ENCODE data around the gene PEX12.
"Not testable (repeated sequence)": the region's sequence is repeated elsewhere in the genome, so short reads cannot be mapped to it uniquely, and the experiment has no call there.

The PEX12 gene

DNA sequence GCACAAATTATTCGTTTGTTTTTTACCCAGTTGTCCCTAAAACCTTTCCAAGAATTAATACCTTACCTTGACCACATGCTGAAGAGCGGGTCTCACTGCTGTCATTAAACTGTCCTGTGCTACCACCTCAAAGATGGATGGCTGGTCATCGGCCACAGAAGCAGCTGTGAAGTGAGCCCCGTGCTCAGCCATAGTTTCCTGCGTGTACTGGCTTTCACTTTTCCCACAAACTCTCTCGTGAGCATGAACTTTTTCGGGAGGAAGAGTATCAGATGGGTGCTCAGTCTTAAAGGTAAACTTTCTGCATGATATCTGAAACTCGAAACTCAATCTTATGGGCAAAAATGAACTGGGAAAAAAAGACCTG, 558 bp downstream of the PEX12 start:
- no peak for DNase-seq

DNA sequence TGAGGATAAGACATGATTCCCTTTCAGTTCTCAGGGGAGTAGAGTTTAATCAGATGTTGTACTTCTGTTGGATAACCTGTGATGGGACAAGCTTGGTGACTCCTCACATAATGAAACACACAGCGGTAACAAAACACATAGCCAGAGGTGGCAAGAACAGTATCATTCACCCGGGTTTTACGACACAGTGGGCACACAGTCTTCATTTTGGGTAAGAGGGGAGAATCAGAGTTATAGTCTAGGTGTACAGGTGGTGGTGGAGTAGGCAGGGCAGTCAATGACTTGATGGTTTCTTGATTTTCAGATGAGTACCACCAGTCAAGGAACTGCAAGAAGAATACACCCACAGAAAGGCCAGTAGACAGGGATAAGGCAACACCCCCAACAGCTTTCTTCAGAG, 2.6 kb downstream of the PEX12 start:
- no peak for DNase-seq

GRCh38 chr17:35569405-35569804, 9.0 kb downstream of the PEX12 start:
- DNase-seq: no peak

- DNase-seq: peak; percentile 61
Measured at GRCh38 chr17:35568561-35568960, 9.8 kb downstream of the PEX12 start.

- no peak for DNase-seq
Measured at GRCh38 chr17:35566968-35567367, 11.4 kb downstream of the PEX12 start.

DNA sequence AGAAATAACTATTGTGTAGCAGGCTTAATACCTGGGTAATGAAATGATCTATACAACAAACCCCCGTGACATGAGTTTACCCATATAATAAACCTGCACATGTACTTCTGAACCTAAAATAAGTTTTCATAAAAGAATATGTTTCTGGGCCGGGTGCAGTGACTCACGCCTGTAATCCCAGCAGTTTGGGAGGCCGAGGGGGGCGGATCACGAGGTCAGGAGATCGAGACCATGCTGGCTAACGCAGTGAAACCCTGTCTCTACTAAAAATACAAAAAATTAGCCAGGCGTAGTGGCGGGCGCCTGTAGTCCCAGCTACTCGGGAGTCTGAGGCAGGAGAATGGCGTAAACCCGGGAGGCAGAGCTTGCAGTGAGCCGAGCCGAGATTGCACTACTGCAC, 15.2 kb downstream of the PEX12 start:
- DNase-seq: not testable (repeated sequence)

DNA sequence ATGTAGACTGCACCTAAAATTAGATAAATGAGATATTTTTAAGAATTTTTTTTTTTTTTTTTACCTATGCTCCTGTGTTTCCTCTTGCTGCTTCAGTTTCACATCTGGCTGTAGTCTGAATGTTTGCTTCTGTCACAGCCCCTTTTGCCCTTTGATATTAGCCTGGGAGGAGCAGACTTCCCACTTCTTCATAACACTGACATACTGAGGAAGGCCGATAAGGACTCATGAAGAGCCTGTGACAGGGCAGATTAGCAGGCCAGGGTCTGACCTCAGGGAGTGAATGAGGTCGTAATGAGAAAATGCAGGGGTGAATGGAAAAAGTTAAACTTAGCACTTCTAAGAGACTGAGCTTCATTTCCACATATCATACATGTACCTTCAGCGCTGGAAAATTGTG, 17.7 kb downstream of the PEX12 start, which contains the start of gene SLFN14:
TSS of gene SLFN14 (minus strand) at position 117 of the 400 bp plus-strand sequence. CDS start 2,757 bp downstream, outside the sequence.
- DNase-seq: no peak

DNA sequence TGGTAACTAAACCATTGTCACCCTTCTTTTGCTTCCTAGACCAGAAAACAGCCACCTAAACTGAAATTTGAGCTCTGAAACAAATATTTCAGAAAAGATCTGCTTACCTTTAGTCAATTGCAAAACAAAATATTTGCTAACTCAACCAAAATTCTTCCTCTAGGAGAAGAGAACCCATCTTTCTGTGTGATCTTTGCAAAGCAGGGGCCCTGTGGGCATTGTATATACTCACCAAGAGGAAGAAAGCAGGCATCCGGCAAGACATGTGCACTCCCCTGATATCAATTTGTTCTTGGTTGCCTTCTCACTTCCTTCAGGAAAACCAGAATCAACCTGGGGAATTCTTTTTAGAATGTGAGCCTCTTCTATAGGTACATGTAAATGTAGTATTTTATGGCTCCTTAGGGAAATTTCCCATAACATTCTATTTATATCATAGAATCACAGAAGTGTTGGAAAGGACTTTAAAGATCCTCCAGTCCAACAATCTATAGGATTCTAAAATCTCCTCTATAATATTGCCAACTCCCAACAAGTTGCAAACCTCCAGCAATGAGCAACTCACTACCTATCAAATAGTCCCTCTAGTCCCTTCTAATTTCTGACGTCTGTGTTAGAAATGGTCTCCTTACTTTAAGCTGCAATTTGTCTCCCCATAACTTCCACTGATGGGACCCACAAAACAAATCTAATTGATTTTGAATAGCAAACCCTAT, 18.7 kb downstream of the PEX12 start:
- no peak for DNase-seq

DNA sequence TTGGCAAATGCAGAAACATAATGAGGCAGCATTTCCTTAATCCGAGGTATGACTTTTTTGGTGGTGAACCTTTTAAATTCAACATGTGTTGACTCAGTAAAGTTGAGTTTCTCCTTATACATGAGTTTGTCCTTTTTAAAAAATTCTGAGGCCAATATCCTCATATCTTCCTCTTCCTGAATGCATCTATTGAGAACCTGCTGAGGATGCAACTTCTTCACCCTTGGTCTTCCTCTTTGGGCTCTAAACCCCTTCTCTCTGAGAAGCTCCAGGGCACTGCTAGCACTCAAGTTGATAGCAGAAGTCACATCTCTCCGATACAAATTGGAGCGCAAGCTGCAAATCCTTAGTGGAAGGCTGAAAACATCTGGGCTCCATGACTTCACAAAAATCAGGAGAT, 21.0 kb downstream of the PEX12 start:
- no peak for DNase-seq

DNA sequence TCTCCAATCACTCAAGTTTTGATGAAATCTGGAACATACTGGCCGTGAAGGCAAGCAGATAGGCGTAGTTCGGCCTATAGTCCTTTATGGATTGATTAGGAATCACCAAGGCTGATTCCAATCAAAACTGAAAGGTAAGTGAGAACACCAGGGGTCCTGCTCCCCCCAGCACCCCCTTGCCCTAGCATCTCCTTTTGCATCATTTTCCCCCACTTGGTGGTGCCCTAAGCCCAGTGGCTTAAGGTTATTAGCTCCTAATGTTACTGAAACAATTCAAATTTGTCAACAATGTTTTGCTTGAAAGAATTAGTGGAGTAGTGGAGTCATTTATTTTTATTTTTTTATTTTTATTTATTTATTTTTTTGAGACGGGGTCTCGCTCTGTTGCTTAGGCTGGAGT, 22.7 kb downstream of the PEX12 start:
- no peak for DNase-seq

- no peak for DNase-seq
Measured at GRCh38 chr17:35554668-35555067, 23.7 kb downstream of the PEX12 start.

GRCh38 chr17:35553310-35553709, 25.1 kb downstream of the PEX12 start:
- no peak for DNase-seq

DNA sequence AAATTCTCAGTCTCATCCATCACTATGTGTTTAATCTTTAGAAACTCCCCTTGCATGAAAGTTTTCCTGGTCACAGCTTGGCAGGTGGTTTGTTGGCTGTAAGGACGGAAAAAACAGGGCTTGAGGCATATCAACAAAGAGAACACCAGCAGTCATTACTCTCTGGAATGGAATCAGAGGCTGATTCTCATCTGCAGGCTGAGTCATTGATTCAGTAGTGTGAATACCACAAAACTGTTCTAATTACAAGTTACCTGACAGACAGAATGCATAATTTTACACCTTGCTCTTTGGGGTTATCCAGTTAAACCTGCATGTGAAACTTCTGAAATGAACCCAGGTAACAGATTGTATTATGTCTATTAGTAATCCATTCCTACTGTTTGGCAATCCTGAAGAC, 29.4 kb downstream of the PEX12 start:
- no peak for DNase-seq

GRCh38 chr17:35548208-35548810, 30.1 kb downstream of the PEX12 start:
- DNase-seq: no peak

GRCh38 chr17:35546487-35546886, 31.9 kb downstream of the PEX12 start:
- DNase-seq: no peak

- no peak for DNase-seq
Measured at GRCh38 chr17:35545150-35545549, 33.2 kb downstream of the PEX12 start.

- no peak for DNase-seq
Measured at GRCh38 chr17:35543856-35544255, 34.5 kb downstream of the PEX12 start.

GRCh38 chr17:35542990-35543389, 35.4 kb downstream of the PEX12 start:
- no peak for DNase-seq

GRCh38 chr17:35541434-35541833, 36.9 kb downstream of the PEX12 start:
- no peak for DNase-seq

DNA sequence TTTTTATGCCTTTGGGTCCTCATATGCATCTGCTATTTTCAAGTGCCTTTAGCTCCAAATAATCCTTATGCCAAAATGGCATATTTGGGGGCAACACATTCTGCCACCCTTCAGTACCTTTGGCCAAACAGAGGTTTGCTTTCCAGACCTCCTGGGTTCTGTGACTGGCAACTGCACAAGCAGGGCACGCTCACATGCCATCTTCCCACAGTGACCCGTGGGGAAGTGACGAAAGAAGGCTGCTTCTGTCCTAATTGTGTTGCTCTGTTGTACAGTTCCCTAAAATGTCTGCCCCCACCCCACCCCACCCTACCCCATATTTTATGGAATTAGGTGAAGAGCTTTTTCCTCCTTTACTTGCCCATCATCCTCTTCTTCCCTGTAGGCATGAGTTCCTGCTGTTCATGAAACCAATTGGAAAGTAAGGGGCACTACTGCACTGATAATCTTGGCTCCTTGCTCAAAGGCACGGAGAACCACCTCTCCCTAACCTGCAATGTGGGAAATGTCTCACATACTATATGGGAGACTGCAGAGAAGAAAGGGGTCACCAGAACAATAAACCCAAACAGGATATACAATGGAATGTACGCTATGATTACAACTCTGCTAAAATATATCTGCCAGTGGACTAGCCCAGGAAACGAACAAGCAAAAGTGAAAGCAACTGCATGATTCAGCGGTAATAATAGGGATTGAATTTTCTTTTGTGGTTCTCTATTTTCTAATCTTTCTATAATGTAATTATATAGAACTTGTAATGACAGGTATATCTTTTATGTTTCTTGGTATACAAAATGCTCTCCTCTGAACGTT, 37.6 kb downstream of the PEX12 start:
- peak; percentile 50 for DNase-seq

- no peak for DNase-seq
Measured at GRCh38 chr17:35539659-35540026, 38.7 kb downstream of the PEX12 start.

DNA sequence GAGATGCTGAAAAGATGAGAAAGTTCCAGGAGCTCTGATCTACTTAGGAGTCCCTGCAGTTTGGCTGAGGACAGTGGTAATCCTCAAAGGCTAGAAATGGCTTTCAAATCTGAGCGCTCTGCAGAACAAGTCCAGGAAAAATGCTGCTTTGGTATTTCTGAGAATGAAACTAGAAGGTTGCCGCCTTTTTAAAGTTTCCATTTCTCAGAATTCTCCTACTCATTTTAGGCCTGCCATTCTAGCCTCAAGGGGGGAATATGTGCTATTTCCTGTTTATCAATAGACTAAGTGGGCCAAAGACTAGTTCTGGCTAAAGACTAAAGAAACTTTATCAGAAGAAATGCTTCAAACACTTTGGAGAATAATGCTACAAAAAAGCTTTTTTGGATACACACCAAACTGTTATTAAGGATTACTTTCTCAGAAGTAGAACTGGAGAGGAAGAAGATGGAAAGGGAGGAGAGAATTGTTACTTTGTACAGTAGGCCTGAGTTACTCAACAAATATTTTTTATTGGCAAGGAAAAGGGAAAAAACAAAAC, 40.7 kb downstream of the PEX12 start, which contains the start of gene SLFN12L:
TSS of gene SLFN12L (minus strand) at position 78 of the 541 bp plus-strand sequence. CDS start 15,314 bp downstream, outside the sequence.
- peak; percentile 46 for DNase-seq

DNA sequence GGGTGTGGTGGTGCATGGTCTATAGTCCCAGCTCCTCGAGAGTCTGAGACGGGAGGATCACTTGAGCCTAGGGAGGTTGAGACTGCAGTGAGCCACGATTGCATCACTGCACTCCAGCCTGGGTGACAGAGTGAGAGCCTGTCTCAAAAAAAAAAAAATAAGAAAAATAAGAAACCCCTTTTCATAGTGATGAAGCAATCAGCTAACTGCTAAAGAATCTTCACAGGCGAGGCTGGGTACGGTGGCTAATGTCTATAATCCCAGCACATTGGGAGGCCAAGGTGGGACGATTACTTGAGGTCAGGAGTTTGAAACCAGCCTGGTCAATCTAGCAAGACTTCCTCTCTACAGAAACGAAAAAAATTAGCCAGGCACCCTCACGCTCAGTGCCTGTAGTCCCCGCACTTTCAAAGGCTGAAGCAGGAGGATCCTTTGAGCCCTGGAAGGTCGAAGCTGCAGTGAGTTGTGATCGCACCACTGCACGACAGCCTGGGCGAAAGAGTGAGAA, 41.7 kb downstream of the PEX12 start:
- DNase-seq: peak; percentile 49
